G401 (cell line): ENCODE results near the gene CYP26B1. TPM values are rescaled to one million over a fixed set of nuclear protein-coding genes. Genes with fewer than 3 reads are reported as not detected.

Experiments used
- DNase-seq: peaks from one replicate; pipeline ENCODE4 v3.0.0-alpha.2; 2015; ENCODE audit warnings: low spot score
- in situ Hi-C: cut with HindIII; loops from 2 replicates; pipeline ENCODE4 v1.10.0; 2016; ENCODE audit warnings: low sequenced_read_pairs, mixed read lengths
- total RNA-seq: library from RNA; depleted of rRNA; stranded (reverse); fragments of >200 nt; shearing (Covaris generic); gene quantifications from 2 replicates; pipeline ENCODE4 v1.2.3, GENCODE V29; 2014

CYP26B1 gene
- total RNA-seq, 1 experiment from 2014 or later: not detected

DNA sequence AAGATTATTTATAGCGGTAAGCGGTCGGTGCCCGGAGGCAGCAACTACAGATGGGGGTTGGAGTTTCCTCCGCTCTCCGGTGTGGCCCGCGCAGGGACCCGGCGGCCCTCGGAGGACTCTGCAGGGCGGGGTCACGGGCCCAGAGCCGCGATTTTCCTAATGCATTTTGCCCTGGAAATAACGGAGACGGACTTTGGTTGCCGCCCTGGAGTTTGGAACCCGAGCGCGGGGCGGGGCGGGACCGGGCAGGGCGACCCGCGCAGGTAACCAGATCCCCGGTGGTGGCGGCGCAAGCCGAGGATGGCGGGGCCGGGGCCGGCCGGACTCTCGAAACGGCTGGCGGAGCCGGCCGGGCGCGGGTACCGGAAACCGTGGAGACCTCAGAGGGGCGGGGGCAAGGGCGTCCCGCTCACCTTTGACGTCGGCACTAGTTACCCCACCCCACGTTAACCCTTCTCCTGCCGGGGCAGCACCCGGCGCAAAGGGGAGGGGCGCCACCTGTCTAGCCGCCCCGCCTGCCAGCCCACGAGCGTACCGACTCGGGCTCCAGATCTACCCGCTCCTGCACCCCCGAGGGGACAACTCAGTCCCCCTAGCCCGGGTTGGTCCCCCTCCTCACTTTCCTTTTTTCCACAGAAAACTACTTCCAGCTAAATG is 2.9 kb downstream of the CYP26B1 start:
- in situ Hi-C loops: no loop called here
- peak; percentile 63 for DNase-seq

DNA sequence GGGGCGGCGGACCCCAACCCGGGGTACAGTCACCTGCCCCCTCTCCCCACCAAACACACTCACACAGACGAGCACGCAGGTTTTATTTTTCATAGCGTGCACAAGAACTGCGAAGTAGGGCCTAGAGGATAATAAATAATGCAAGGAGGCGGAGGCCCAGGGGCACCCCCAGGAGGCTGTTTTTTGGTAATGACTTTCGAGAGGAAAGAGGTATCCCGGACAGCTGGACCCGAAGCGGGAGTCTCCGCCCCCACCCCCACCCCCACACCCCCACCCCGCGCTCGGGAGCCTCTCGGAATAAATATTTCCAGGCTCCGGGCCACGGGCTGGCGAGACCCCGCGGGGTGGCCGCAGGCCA is 3.4 kb downstream of the CYP26B1 start:
- in situ Hi-C loops: no loop called here
- no peak for DNase-seq

DNA sequence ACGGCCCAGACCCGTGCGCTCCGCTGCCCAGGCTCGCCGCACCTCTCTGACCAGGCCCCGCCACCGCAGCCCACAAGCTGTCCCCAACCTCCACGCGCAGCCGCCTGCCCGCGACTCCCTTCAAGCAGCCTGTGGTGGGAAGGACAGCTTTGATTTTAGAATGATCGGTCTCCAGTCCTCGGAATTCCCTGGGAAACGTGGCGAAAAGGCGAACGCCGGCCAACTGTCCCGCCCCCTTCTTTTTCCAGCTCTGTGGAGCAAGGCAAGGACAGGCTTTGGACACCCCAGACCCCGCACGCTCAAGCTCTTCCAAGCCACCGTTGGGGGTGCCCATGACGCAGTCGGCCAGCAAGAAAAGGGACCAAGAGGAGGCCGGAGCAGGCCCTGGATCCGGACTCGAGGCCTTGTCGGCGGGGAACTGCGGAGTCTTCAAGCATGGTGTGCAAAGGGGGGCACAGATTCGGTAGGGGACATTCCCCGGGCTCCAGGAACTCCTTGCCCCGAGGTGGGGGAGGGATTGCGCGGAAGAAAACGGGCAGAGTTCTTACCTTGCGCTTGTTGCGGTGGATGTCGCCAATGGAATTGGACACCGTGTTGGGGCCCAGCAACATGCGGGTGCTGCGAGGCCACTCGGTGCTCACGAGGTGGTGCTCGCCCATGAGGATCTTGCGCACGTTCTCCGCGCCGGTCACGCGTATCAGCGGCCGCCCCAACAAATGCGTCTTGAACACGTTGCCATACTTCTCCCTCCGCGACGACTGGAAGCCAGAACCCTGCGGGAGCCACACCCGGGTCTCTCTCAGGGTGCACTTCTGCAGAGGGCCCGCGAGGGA is 4.0 kb downstream of the CYP26B1 start:
- in situ Hi-C loops: no loop called here
- peak; percentile 63 for DNase-seq

DNA sequence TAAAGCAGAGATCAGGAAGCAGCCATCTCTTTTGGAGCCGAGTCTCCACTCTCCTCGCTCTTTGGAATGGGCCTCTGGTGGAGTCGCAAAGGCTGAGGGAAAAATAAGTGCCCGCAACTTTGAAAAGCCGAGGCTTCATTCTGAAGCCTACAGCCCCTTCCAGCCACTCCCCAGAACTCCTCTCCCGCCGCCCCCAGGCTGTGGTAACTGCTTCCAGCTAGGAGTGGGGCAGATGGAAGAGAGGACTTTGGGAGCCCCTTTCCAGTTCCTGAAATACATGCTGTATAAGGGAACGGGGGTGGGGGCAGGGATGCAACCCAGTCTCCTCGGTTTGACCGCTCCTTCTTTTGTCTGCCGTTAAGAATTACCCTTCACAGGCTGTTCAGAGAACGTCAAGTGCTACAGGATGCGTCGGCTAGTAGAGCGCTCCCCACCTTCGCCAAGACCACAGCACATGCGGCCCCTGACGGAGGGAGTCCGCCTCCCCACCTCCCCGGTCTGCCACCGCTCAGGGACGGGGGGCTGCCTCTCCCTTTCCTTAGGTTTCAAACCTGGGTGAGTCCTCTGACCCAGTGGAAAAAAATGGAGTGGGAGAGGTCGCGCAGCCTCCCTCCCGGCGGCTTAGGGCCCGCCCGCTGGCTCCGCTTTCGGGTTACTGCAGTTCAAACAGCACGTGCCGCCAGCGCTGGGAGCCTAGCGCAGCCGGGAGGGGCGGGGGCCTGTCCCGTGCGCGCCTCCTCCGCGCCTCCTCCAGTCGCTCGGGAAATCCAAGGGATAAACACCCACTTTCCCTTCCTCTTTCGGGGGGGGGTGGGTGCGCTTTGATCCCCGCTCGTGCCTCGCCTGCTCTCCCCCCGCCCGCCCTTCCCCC is 4.9 kb downstream of the CYP26B1 start:
- peak; percentile 58 for DNase-seq
- in situ Hi-C loops: no loop called here

DNA sequence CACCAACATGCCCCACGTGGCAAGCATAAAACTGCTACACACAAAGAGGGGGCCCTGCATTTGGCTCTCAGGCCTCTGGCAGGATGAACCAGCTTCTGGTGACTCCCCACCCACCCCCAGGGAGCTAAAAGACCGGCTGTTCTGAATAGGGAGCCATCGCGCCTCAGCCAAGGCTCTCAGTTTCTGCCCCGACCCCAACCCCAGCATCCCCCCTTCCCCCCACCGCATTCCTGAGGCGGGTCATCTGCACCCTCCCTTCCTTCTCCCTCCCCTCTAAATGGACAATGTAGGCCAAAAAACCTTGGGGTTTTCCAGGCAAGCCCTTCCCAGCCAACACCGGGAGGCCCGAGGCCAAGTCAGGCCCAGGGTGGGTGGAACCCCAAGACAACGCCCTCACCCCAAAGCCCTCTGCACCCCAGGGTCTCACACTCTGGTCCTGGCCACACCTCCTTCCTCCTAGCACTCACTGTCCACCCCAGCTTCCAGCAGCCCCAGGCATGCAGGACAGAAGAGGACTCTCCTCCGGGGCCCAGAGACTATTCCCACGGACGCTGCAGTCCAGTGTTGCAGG is 5.7 kb downstream of the CYP26B1 start:
- in situ Hi-C loops: no loop called here
- no peak for DNase-seq

DNA sequence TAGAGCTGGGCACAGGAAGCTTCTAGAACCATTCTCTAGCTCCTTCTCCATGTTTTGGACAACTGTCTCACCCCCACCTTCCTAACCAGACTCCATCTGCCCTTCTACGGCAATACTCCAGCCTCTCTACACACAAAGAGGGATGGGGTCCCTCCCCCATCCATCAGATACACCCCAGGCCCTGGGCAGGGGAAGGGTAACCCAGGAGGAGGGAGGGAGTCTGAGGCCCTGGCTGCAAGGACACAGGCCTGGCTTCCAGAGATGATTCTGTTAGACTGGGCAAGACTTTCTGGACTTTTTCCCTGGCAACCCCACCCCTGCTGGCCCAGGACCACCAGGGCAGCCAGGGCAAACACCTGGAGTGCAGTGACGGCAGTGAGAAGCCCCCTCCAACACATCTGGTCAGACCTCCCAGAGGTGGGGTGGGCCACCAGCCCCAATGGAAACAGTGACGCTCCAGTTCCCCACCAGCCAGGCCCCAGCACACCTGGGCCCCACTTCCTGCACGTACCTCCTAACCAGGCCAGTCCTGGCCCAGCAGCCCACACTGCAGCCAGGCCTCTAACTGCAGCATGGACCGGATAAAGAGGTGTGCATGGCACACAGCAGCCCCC is 6.5 kb downstream of the CYP26B1 start:
- DNase-seq: no peak
- in situ Hi-C loops: no loop called here

DNA sequence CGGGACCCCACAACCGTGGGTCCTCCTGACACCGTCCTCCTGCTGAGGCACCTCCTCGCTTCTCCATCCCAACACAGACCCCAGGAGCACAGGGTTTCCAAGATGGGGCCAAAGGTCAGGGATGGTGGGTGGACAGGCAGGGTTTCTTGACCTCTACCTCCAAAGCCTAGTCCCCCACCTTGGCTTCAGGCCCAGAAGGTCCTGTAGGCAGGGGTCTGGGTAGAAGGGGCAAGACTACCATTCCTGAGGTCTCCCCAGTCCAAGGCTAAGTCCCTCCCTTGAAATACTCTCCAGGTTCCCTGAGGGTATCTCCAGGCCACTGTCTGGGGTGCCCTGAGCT is 7.1 kb downstream of the CYP26B1 start:
- DNase-seq: no peak
- in situ Hi-C loops: no loop called here

DNA sequence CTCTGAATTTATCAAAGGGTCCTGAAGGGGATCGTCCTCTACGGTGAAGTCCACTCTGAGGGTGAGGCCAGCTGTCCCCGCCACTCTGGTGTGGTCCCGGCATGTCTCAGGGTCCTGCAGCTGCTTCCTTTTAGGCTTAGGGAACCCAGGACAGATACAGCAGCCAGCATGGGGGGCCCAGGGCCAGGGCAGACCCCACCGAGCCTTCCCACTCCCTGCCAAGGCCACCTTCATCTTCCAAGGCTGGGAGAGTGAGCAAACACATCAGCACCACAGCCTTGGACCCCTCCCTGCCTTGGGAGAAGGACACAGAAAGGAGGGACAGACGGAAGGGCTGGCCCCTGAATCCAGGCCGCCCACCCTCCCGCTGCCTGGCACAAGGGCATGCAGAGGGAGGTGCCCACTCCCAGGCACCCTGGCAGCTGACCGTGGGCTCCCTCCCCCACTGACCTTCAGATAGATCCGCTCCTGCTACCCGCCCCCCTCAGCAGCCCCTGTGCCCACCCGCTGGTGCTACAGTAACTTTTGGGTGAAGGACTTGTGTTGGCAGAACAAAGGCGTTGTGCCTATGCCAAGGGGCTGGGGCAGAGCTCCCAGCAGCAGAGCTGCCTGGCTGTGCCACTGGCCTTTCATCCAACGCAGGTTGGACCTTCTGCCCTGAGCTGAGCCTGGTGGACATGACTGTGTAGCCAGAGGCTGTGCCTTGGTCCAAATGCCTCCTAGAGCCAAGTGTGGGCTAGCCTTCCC is 7.6 kb downstream of the CYP26B1 start:
- in situ Hi-C loops: no loop called here
- DNase-seq: no peak

DNA sequence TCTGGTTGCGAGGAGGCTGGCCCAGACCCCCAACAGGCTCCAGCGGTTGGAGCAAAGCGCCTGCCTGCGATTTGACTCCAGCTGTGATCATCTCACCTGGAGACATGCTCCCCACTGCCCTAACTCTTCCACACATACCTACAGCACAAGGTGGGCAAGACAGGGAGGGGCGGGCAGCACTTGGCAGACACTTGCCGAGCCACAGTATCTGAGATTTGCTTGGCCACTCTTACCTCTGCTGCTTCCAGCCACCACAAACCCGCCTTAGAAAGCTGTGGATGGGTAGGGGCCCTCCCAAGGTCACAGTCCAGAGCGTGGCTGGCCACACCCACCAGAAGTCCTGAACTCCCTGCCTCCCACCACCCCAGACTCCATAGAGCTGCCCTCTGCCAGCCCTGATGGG is 8.2 kb downstream of the CYP26B1 start:
- in situ Hi-C loops: no loop called here
- no peak for DNase-seq

DNA sequence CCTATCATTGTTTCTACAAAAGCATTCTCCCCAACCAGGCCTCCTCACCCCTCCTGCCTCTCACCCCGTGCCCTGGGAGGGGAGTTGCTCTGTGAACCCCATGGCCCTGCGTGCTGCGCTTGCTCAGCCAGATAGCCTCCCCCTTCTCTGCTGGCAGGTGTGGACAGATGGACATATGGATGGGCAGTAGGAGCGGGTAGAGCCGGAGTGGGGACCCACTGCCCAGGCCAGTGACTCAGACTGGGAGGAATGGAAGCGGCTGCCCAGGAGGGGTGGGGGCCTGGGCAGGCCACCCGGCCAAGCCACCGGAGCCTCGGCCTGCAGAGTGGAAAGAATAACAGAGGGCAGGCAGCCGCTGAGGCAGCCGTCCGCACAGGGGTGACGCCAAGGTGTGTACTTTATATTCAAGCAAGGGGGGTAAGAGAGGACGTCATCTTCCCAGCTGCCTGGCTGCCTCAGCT is 8.7 kb downstream of the CYP26B1 start:
- no peak for DNase-seq
- in situ Hi-C loops: no loop called here

DNA sequence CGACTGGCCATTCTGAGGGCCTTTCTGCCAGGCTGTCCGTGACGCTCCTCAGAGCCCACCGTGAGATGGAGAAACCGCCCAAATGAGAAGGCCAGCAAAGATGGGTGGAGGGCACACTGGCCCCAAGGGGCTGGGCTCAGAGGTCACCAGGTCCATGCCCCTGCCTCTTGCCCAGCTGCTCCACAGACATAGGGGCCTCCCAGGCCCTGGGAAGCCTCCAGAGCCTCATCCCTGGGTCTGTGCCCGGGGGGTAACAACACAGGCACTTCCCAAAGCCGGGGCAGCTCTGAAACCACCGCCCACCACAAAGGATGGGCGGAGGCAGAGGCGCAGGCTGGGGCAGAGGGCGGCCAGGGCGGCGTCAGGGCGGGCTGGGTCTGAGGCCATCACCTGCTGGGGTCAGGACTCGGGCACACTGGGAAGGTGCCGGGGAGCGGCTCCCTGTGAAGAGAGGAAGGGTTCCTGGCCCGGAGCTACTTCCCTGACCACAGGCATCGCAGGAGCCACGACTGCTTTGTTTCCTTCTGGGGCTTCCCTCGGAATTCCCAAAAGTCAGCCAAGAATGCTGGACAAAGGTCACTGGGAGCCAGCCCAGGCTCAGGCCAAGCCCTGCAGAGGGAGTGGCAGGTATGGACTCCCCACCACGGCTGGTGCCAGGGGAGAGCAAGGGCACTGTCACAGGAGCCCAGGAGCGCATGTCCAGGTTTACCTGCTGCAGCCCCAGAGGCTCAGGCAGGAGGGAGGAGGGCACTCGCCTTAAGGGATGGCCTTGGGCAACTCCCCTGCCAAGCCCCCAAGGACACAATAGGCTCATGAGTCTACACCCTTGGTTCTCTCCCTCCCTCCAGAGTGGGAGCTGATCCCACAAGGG is 9.4 kb downstream of the CYP26B1 start:
- DNase-seq: no peak
- in situ Hi-C loops: no loop called here

DNA sequence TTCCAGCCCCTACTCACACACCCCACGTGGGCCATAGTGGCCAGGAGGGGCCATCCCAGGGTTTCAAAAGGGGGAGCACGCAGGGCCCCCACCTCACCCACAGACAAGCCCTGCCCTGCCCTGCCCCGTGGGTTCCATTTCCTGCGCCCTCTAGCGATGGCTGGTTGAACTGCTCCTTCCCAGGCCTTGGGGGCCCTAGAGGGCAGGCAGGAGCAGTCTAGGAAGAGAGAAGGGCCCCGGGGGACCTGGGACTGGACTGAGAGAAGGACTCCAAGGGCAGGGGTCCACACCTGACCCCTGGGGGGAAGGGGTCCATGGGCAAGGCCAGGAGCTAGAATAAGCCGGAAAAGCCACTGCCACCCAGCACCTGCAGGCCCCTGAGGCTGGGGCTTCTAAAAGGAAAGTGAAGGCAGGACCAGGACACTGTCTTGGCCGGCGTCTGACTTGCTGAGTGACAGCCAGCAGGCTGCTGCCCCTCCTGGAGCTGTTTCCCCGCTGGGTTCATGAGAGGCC is 10.1 kb downstream of the CYP26B1 start:
- DNase-seq: peak; percentile 66
- in situ Hi-C loops: no loop called here

DNA sequence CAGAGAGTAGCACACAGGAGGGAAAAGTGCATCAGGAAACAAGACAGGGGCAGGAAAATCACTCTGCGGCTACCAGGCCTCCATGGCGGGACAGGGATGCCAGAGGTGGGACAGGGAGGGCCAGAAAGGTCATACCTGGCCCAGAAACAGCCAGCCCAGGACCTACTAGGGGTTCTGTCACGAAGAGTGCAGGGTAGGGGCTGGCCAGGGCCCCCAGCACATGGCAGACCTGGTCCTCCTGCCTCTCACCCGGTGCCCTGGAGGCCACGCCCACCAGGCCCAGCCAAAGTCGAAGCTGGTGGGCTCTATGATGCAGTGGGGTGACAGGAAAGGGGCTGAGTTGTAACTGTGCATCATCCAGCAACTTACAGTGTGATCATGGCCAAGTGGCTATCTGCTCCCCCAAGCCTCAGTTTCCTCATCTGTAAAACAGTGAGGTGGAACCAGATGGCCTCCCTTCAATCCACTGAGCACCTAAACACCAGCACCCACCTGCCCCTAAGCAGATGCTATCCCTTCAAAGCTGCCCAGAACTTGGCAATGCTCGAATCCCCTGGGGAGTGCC is 10.6 kb downstream of the CYP26B1 start:
- DNase-seq: no peak
- in situ Hi-C loops: no loop called here

DNA sequence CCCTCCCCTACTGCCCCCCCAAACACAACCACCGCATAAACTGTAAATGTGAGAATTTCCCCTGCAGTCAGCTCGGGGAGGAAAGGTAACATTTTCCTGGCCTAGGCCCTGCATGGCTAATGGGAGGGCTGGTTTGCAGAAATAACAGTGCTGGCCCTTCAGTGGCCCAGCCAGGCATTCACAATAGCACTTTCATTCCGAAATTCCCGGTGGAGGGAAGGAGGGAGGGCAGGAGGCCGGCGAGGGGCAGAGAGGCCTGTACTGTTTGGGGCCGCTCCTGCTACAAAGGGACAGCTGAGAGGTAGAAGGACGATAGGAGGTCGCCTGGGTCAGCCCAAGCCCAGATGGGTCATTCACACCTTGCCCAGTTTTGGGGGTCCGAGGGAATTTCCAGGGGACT is 11.3 kb downstream of the CYP26B1 start:
- in situ Hi-C loops: no loop called here
- no peak for DNase-seq

DNA sequence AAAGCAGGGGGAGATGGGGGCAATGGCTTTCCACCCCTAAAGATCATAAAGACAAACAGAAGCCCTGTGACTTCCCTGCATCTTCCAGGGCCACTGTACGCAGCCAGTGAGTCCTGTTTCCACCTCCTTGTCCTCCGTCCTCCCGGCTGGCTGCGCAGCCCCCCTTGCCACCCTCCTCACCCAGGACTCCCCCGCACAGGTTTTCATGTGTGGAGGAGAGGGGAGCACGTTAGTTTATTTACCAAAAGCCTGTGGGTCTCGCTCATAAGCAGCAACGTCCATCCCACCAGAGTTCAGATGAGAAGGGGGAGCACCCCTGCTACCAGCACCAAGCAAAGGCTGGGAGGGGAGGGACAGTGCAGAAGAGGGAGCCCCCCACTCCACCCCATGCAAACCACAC is 11.7 kb downstream of the CYP26B1 start:
- no peak for DNase-seq
- in situ Hi-C loops: no loop called here

DNA sequence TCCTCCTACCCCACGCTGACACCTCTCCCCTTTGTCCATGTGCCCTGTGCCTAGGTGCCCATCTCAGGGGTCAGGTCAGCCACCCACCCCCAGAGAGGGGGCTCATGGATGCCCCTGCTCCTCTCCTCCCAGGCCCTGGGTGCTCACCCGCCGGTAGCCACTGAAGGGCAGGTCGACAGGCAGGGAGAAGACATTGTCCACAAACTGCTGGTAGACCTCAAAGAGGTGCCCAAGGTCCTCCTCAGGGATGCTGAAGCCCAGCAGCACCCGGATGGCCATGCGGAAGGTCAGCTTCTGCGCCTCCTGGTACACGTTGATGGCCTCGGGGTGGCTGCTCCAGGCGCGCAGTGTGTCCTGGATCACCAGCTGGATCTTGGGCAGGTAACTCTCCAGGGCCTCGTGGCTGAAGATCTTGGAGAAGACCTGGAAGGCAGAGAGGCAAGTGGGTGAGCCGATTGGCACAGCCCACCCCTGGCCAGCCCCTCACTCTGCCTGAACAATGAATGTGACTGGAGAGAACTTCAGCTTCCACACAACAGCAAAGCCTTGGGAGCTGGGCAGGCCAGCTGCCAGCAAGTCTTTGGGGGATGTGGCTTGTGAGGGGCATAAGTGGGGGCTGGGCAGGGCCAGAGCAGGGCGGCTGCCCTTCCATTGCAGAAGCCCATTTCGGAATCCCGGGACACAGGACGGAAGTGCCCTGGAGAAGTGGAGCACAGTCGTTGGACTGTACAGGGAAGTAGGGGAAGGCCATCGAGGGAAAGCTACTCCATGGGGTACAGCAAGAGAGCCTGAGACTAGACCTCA is 12.5 kb downstream of the CYP26B1 start:
- in situ Hi-C loops: no loop called here
- DNase-seq: no peak
